Kasumi-1 (cell line): Measurements from ENCODE around the gene MARCHF7.
"Not testable (repeated sequence)": the region's sequence is repeated elsewhere in the genome, so short reads cannot be mapped to it uniquely, and the experiment has no call there.

Source experiments
- DNase-seq, 2 experiments: peaks; one replicate each; lab custom pipeline; 2025; lab: John Stamatoyannopoulos, UW

The MARCHF7 gene

GRCh38 chr2:159712143-159712928 is at the start of gene MARCHF7:
TSS of gene MARCHF7 (plus strand) at chr2:159712506. CDS start at chr2:159729023, 16,517 bp downstream.
- peak; percentile 98 for DNase-seq

GRCh38 chr2:159667423-159667822 is 44.9 kb upstream of the MARCHF7 start:
- not testable (repeated sequence) for DNase-seq

GRCh38 chr2:159671047-159671446 is 41.3 kb upstream of the MARCHF7 start:
- DNase-seq = no peak

- DNase-seq = peak; percentile 50 to 51
Observed at GRCh38 chr2:159677654-159678053, 34.7 kb upstream of the MARCHF7 start.

- no peak for DNase-seq
Observed at GRCh38 chr2:159680692-159681091, 31.6 kb upstream of the MARCHF7 start.

- no peak for DNase-seq
Observed at GRCh38 chr2:159683817-159684216, 28.5 kb upstream of the MARCHF7 start.

- DNase-seq = no peak
Observed at GRCh38 chr2:159684796-159685195, 27.5 kb upstream of the MARCHF7 start.

- no peak for DNase-seq
Observed at GRCh38 chr2:159694500-159695040, 17.7 kb upstream of the MARCHF7 start.

- peak; percentile 67 to 84 for DNase-seq
Observed at GRCh38 chr2:159695795-159696448, 16.4 kb upstream of the MARCHF7 start.

GRCh38 chr2:159703491-159703890 is 8.8 kb upstream of the MARCHF7 start:
- DNase-seq = no peak

- DNase-seq = no peak
Observed at GRCh38 chr2:159706385-159706980, 5.8 kb upstream of the MARCHF7 start.

- no peak for DNase-seq
Observed at GRCh38 chr2:159708066-159708760, 4.1 kb upstream of the MARCHF7 start.

- DNase-seq = no peak
Observed at GRCh38 chr2:159710601-159711180, 1.6 kb upstream of the MARCHF7 start.

- peak; percentile 91 to 93 for DNase-seq
Observed at GRCh38 chr2:159711562-159712142, 654 bp upstream of the MARCHF7 start.

- peak in 1 of 2 experiments; percentile 46 for DNase-seq
Observed at GRCh38 chr2:159712929-159713420, 669 bp downstream of the MARCHF7 start.

- DNase-seq = peak in 1 of 2 experiments; percentile 51
Observed at GRCh38 chr2:159713631-159714246, 1.4 kb downstream of the MARCHF7 start.

GRCh38 chr2:159714247-159714930 is 2.1 kb downstream of the MARCHF7 start:
- DNase-seq = no peak

GRCh38 chr2:159715451-159715850 is 3.1 kb downstream of the MARCHF7 start:
- no peak for DNase-seq

- not testable (repeated sequence) for DNase-seq
Observed at GRCh38 chr2:159716409-159716808, 4.1 kb downstream of the MARCHF7 start.

GRCh38 chr2:159716857-159717256 is 4.6 kb downstream of the MARCHF7 start:
- no peak for DNase-seq
